Effector memory CD4-positive, alpha-beta T cell (primary cell): ENCODE data around the gene PTPN3.

Experiments
- DNase-seq, 3 donors: peaks; one replicate each; pipeline ENCODE4 v3.0.0-alpha.2; 2020
- H3K27ac ChIP-seq: 2 replicates; pipeline ENCODE4 v1.7.0; 2013; ENCODE audit warnings: mild to moderate bottlenecking, low read length, moderate library complexity; ENCODE audit not compliant: insufficient read depth, poor library complexity, severe bottlenecking
- H3K27me3 ChIP-seq: replicated peaks from 2 replicates; pipeline ENCODE4 v1.7.0; 2013; ENCODE audit warnings: mild to moderate bottlenecking, low read length; ENCODE audit not compliant: insufficient read depth, control insufficient read depth, poor library complexity, severe bottlenecking
- H3K36me3 ChIP-seq: 2 replicates; pipeline ENCODE4 v1.7.0; 2013; ENCODE audit warnings: mild to moderate bottlenecking, low read length, moderate library complexity; ENCODE audit not compliant: control insufficient read depth, insufficient read depth
- H3K4me1 ChIP-seq: 2 replicates; pipeline ENCODE4 v1.7.0; 2013; ENCODE audit warnings: low read length, mild to moderate bottlenecking; ENCODE audit not compliant: control insufficient read depth, insufficient read depth, poor library complexity, severe bottlenecking
- H3K4me3 ChIP-seq: 2 replicates; pipeline ENCODE4 v1.7.0; 2013; ENCODE audit warnings: low read length, low read depth, mild to moderate bottlenecking; ENCODE audit not compliant: insufficient read depth, poor library complexity, severe bottlenecking
- H3K9me3 ChIP-seq: 2 replicates; pipeline ENCODE4 v1.7.0; 2013; ENCODE audit warnings: mild to moderate bottlenecking, low read length, moderate library complexity; ENCODE audit not compliant: control insufficient read depth

PTPN3 gene

DNA sequence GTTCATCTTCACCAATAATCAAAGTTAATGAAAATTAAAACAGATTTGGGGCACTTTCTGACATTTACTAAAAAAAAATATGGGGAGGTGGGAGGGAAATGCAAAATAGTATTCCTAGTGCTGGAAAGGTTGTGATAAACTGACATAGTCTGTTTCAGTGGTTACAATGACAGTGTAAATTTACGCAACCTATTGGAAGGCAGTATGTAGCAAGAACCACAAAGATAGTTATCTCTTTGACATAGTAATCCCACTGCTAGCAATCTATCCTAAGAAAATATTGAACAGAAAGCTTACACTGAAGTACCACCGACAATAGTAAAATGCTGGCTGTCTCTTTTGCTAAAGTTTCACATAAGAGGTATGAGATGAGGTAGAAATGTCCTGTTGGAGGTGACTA is 162.2 kb downstream of the PTPN3 start:
- H3K27me3 ChIP-seq: no peaks in the 10 kb centered on the region
- H3K4me1 ChIP-seq: no peaks in the 10 kb centered on the region
- H3K4me3 ChIP-seq: no peak overlapping the region
- no peaks in the 10 kb centered on the region for H3K36me3 ChIP-seq
- H3K27ac ChIP-seq: no peak overlapping the region
- DNase-seq: no peak
- H3K9me3 ChIP-seq: no peaks in the 10 kb centered on the region

DNA sequence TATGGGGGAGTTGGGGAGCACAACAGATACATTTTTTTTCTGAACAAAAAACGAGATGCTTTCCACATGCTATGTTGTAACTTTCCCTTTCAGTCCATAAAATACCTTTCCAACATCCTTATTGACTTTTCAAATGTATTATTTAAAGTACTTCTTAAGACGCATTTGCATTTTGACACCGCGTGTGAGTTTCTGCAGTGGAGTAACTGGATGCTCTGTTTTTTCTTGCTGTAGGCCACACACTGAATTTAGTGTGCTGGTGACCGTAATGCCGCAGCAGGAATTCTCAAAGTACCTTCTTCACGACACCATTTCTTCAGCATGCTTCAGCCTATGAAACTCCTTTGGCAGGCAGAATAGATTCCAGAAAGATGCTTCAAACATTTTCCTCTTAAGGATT is 163.0 kb downstream of the PTPN3 start:
- no peak overlapping the region for H3K4me3 ChIP-seq
- H3K4me1 ChIP-seq: no peaks in the 10 kb centered on the region
- H3K36me3 ChIP-seq: no peaks in the 10 kb centered on the region
- DNase-seq: no peak
- no peaks in the 10 kb centered on the region for H3K27me3 ChIP-seq
- H3K9me3 ChIP-seq: no peaks in the 10 kb centered on the region
- H3K27ac ChIP-seq: no peak overlapping the region

DNA sequence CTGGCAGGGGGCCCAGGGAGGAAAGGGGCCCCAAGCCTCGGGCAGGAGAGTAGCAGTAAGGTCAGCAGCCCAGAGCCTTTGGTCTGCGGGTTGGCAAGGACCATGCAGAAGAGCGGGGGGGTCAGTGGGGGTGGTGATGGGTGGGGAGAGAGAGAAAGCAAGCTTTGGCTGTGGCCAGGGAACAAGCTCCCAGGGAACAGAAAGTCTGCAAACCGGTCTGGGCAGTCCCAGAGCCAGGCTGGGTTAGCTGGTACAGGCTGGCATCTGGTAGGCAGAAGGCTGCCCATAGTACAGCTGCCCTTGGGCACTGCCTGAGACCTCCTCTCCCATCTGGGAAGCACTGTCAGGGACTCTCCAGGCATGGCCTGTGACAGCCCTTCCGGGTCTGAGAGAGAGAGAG is 166.8 kb downstream of the PTPN3 start:
- Histone ChIP-seq H3K36me3 (no peaks in the 10 kb centered on the region), H3K27me3 (no peaks in the 10 kb centered on the region), H3K9me3 (no peaks in the 10 kb centered on the region), H3K4me1 (no peaks in the 10 kb centered on the region), H3K27ac (no peak overlapping the region), H3K4me3 (no peak overlapping the region)
- no peak for DNase-seq

DNA sequence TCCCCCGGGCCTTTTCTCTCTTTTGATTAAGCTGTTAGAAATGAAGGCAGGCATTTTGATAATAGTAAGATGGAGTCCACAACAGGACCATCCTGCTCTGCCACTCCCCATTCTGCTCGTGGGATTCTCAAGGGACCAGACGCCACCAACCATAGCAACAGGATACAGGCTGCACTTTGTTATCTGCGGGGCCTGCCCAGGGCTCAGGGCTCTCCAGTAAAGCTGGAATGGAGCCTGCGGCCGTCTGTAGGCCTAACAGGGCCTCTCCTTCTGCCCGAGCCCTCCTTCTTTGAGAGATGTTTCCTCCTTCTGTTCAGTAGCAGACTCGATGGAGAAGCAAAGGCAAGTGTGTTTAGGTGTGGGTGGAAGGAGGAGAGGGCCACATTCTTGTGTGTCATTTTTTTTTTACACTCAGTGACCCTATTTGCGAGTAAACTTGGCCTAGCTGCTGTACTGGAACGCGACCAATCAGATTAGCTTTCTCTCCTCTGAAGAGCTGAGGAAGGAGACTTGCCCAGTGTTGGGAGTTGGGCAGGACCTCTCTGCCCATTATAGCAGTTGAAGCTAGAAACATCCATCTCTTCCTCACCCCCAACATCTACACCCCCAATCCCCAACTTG is 168.4 kb downstream of the PTPN3 start:
- no peak overlapping the region for H3K4me3 ChIP-seq
- H3K27me3 ChIP-seq: no peaks in the 10 kb centered on the region
- no peaks in the 10 kb centered on the region for H3K4me1 ChIP-seq
- no peaks in the 10 kb centered on the region for H3K36me3 ChIP-seq
- DNase-seq: no peak
- no peaks in the 10 kb centered on the region for H3K9me3 ChIP-seq
- no peak overlapping the region for H3K27ac ChIP-seq

DNA sequence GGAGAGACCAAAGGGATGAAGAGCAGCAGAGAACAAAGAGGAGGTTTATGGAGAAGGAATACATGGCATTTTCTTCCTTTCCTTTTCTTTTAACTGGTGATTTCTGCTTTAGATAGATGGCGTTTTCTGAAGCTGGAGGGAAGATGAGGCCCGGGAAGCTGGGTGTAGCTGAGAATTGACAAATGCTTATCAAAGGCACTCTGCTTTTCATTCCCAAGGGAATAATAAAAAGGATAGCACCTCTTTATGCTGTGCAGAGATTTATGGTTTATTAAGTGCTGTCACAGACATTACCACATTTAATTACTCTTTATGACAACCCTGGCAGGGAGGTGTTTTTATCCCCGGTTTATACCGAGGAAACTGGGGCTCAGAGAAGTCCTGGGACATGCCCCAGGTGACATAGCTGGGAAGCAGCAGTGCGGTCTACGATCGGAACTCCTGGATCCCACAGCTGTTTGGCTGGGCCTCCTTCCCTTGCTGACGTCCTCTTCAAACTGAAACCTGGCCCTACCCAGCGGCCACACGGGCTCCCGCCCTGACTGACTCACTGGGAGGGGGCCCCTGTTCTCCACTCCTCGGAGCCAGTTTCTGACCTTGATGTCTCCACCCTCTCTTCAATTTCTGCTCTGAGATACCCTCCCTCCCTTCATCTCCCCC is 169.0 kb downstream of the PTPN3 start:
- no peaks in the 10 kb centered on the region for H3K4me1 ChIP-seq
- no peak overlapping the region for H3K4me3 ChIP-seq
- no peaks in the 10 kb centered on the region for H3K36me3 ChIP-seq
- no peak for DNase-seq
- no peak overlapping the region for H3K27ac ChIP-seq
- no peaks in the 10 kb centered on the region for H3K27me3 ChIP-seq
- H3K9me3 ChIP-seq: no peaks in the 10 kb centered on the region
